ENCODE measurements around the gene CPT1C. TPM values are rescaled to one million over a fixed set of nuclear protein-coding genes. Genes with fewer than 3 reads are reported as not detected.

Gene CPT1C
- total RNA-seq, 1 experiment from 2014 or later: 20.4 TPM

GRCh38 chr19:49761625-49762311 is 70.9 kb downstream of the CPT1C start:
- peak; percentile 11 to 26 for DNase-seq
- Histone ChIP-seq H3K27ac (no peak overlapping the region), H3K27me3 (no peaks in the 10 kb centered on the region), H3K4me3 (no peak overlapping the region), H3K9me3 (replicated peaks) (no peaks in the 10 kb centered on the region), H3K4me1 (0 out of 2 replicates have a peak, but pooled peaks cover 3% of the 10 kb centered on the region), H3K36me3 (no peaks in the 10 kb centered on the region)

- Histone ChIP-seq H3K9me3 (replicated peaks) (no peaks in the 10 kb centered on the region), H3K36me3 (no peaks in the 10 kb centered on the region), H3K4me1 (0 out of 2 replicates have a peak, but pooled peaks cover 6% of the 10 kb centered on the region), H3K27me3 (no peaks in the 10 kb centered on the region), H3K4me3 (no peak within 1 kb of the TSS), H3K27ac (no peak within 1 kb of the TSS)
- no peak for DNase-seq
Measured at GRCh38 chr19:49763230-49763629, 72.3 kb downstream of the CPT1C start, which contains the start of gene TSKS. TSS of gene TSKS (minus strand) at chr19:49763306. CDS start at chr19:49763247, 59 bp downstream.

Other genes starting within 250 kb of the CPT1C start
- gene SLC17A7, start 249.6 kb upstream of the CPT1C start, total RNA-seq (2014; rRNA removed; shearing (Covaris generic)): 0.18 TPM in 1 of 2 replicates, not detected in the other
- 68.4 and 83.4 TPM in 2 replicates for gene PIH1D1, start 239.3 kb upstream of the CPT1C start, total RNA-seq (2014; rRNA removed; shearing (Covaris generic))
- 11.0 and 12.3 TPM in 2 replicates for gene ALDH16A1, start 237.9 kb upstream of the CPT1C start, total RNA-seq (2014; rRNA removed; shearing (Covaris generic))
- gene FLT3LG, start 216.9 kb upstream of the CPT1C start, total RNA-seq (2014; rRNA removed; shearing (Covaris generic)): 0.61 and 1.0 TPM in 2 replicates
- gene RPL13A, start 203.5 kb upstream of the CPT1C start, total RNA-seq (2014; rRNA removed; shearing (Covaris generic)): 3,376 and 3,926 TPM in 2 replicates
- 2,852 and 3,079 TPM in 2 replicates for gene RPS11, start 194.7 kb upstream of the CPT1C start, total RNA-seq (2014; rRNA removed; shearing (Covaris generic))
- 25.0 and 26.6 TPM in 2 replicates for gene FCGRT, start 178.5 kb upstream of the CPT1C start, total RNA-seq (2014; rRNA removed; shearing (Covaris generic))
- gene RCN3, start 163.1 kb upstream of the CPT1C start, total RNA-seq (2014; rRNA removed; shearing (Covaris generic)): 2.8 and 3.4 TPM in 2 replicates
- 54.2 and 66.5 TPM in 2 replicates for gene NOSIP, start 110.6 kb upstream of the CPT1C start, total RNA-seq (2014; rRNA removed; shearing (Covaris generic))
- 0.51 and 0.58 TPM in 2 replicates for gene PRRG2, start 109.8 kb upstream of the CPT1C start, total RNA-seq (2014; rRNA removed; shearing (Covaris generic))
- gene PRR12, start 99.9 kb upstream of the CPT1C start, total RNA-seq (2014; rRNA removed; shearing (Covaris generic)): 6.1 and 6.3 TPM in 2 replicates
- gene RRAS, start 51.0 kb upstream of the CPT1C start, total RNA-seq (2014; rRNA removed; shearing (Covaris generic)): 7.5 and 7.6 TPM in 2 replicates
- gene SCAF1, start 48.9 kb upstream of the CPT1C start, total RNA-seq (2014; rRNA removed; shearing (Covaris generic)): 15.9 and 16.3 TPM in 2 replicates
- gene IRF3, start 25.3 kb upstream of the CPT1C start, total RNA-seq (2014; rRNA removed; shearing (Covaris generic)): 35.1 and 38.6 TPM in 2 replicates
- gene BCL2L12, start 25.2 kb upstream of the CPT1C start, total RNA-seq (2014; rRNA removed; shearing (Covaris generic)): 45.2 and 61.7 TPM in 2 replicates
- 385 and 390 TPM in 2 replicates for gene PRMT1, start 13.8 kb upstream of the CPT1C start, total RNA-seq (2014; rRNA removed; shearing (Covaris generic))
- gene ADM5, start 1.5 kb upstream of the CPT1C start, total RNA-seq (2014; rRNA removed; shearing (Covaris generic)): 5.5 and 7.7 TPM in 2 replicates
- not detected in 2 replicates for gene TSKS, start 72.2 kb downstream of the CPT1C start, total RNA-seq (2014; rRNA removed; shearing (Covaris generic))
- 66.5 and 68.8 TPM in 2 replicates for gene AP2A1, start 75.9 kb downstream of the CPT1C start, total RNA-seq (2014; rRNA removed; shearing (Covaris generic))
- 27.6 and 27.9 TPM in 2 replicates for gene FUZ, start 122.2 kb downstream of the CPT1C start, total RNA-seq (2014; rRNA removed; shearing (Covaris generic))
- 22.2 and 27.4 TPM in 2 replicates for gene MED25, start 127.2 kb downstream of the CPT1C start, total RNA-seq (2014; rRNA removed; shearing (Covaris generic))
- gene PTOV1, start 160.0 kb downstream of the CPT1C start, total RNA-seq (2014; rRNA removed; shearing (Covaris generic)): 77.1 and 91.2 TPM in 2 replicates
- 24.2 and 40.6 TPM in 2 replicates for gene PNKP, start 176.5 kb downstream of the CPT1C start, total RNA-seq (2014; rRNA removed; shearing (Covaris generic))
- gene AKT1S1, start 186.2 kb downstream of the CPT1C start, total RNA-seq (2014; rRNA removed; shearing (Covaris generic)): 21.7 and 25.2 TPM in 2 replicates
- 9.1 and 9.4 TPM in 2 replicates for gene TBC1D17, start 186.6 kb downstream of the CPT1C start, total RNA-seq (2014; rRNA removed; shearing (Covaris generic))
- gene IL4I1, start 205.8 kb downstream of the CPT1C start, total RNA-seq (2014; rRNA removed; shearing (Covaris generic)): not detected in 2 replicates
- gene ATF5, start 238.1 kb downstream of the CPT1C start, total RNA-seq (2014; rRNA removed; shearing (Covaris generic)): 8.4 and 8.9 TPM in 2 replicates
- gene NUP62, start 238.4 kb downstream of the CPT1C start, total RNA-seq (2014; rRNA removed; shearing (Covaris generic)): 87.8 and 88.7 TPM in 2 replicates